ENCODE data around the gene RTBDN. TPM values are rescaled to one million over a fixed set of nuclear protein-coding genes. Genes with fewer than 3 reads are reported as not detected.

RTBDN gene
- total RNA-seq, 1 donor, result not detected

DNA sequence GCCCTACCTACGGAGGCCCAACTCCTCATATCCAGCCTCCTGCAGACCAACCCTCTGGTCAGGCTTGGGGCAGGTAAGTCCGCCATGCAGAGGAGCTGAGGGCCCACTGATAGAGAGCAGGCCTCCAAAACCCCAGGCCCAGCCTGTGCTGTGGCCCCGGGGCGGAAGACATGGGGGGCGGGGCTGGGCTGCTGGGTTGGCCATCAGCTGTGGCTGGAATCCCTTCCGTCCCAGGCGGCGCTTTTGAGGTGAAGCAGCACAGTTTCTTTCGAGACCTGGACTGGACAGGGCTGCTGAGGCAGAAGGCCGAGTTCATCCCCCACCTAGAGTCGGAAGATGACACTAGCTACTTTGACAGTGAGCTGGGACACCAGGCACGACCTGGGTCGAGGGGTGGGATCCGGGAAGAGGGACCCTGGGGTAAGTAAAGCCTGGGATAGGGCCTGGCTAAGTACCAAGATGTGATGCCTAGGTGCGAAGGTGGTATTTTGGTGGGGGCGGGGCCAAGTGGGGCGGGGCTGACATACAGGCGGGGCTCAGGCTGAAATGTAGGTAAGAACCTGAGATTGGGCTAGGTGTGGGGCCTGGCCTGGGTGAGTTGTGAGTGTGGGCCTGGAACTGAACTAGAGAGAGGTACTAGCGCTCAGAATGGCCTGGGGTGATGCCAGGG, 31.5 kb upstream of the RTBDN start:
- TF ChIP-seq, protein P1, sequence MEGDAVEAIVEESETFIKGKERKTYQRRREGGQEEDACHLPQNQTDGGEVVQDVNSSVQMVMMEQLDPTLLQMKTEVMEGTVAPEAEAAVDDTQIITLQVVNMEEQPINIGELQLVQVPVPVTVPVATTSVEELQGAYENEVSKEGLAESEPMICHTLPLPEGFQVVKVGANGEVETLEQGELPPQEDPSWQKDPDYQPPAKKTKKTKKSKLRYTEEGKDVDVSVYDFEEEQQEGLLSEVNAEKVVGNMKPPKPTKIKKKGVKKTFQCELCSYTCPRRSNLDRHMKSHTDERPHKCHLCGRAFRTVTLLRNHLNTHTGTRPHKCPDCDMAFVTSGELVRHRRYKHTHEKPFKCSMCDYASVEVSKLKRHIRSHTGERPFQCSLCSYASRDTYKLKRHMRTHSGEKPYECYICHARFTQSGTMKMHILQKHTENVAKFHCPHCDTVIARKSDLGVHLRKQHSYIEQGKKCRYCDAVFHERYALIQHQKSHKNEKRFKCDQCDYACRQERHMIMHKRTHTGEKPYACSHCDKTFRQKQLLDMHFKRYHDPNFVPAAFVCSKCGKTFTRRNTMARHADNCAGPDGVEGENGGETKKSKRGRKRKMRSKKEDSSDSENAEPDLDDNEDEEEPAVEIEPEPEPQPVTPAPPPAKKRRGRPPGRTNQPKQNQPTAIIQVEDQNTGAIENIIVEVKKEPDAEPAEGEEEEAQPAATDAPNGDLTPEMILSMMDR (IDR thresholded peaks at IDR 0.05; ENCODE audit: insufficient read depth, low read length), result no peak
- no peak overlapping the region for H3K4me3 ChIP-seq (ENCODE audit: low read depth, low read length)
- no peak for DNase-seq (ENCODE audit: low read depth)

DNA sequence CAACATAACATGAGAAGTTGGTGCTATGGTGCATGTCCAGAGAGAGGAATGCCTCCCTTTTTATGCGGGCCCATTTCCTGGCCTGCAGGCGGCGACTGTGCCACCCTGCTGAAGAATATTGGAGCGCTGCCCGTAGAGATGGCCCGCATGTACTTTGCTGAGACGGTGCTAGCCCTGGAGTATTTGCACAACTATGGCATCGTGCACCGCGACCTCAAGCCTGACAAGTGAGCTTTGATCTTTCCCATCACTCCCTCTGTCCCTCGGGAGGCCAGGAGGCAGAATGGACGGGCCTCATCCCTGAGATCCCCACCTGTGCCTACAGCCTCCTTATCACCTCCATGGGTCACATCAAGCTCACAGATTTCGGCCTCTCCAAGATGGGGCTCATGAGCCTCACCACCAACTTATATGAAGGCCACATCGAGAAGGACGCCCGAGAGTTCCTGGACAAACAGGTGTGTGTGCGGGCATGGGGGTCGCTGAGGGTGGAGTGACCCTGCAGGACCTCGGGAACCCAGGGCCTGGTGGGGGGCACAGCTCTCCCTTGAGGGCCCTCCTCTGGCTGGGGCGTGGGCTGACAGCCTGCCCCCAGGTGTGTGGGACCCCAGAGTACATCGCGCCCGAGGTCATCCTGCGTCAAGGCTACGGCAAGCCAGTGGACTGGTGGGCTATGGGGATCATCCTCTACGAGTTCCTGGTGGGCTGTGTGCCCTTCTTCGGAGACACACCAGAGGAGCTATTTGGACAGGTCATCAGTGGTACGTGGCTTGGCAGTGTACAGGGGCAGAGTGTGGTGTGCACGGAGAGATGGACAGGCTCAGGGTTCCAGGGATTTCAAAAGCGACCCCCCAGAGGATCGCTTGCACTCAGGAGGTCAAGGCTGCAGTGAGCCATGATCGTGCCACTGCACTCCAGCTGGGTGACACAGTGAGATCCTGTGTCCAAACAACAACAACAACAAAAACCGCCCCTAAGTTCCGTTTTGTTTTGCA, 30.6 kb upstream of the RTBDN start:
- DNase-seq (ENCODE audit: low read depth), result no peak
- no peak overlapping the region for H3K4me3 ChIP-seq (ENCODE audit: low read depth, low read length)
- TF ChIP-seq, protein P1 (IDR thresholded peaks at IDR 0.05; ENCODE audit: insufficient read depth, low read length), result no peak

GRCh38 chr19:12864143-12864542, 29.8 kb upstream of the RTBDN start:
- no peak overlapping the region for H3K4me3 ChIP-seq (ENCODE audit: low read depth, low read length)
- no peak for DNase-seq (ENCODE audit: low read depth)
- TF ChIP-seq, protein P1 (IDR thresholded peaks at IDR 0.05; ENCODE audit: insufficient read depth, low read length), result no peak

GRCh38 chr19:12859546-12859945, 25.2 kb upstream of the RTBDN start:
- TF ChIP-seq, protein P1 (IDR thresholded peaks at IDR 0.05; ENCODE audit: insufficient read depth, low read length), result no peak
- no peak overlapping the region for H3K4me3 ChIP-seq (ENCODE audit: low read depth, low read length)
- DNase-seq (ENCODE audit: low read depth), result no peak

GRCh38 chr19:12858041-12858928, 23.9 kb upstream of the RTBDN start:
- H3K4me3 ChIP-seq (ENCODE audit: low read depth, low read length), result no peak overlapping the region
- no peak for DNase-seq (ENCODE audit: low read depth)
- TF ChIP-seq, protein P1 (IDR thresholded peaks at IDR 0.05; ENCODE audit: insufficient read depth, low read length), result no peak

- no peak for DNase-seq (ENCODE audit: low read depth)
- no peak overlapping the region for H3K4me3 ChIP-seq (ENCODE audit: low read depth, low read length)
- TF ChIP-seq, protein P1 (IDR thresholded peaks at IDR 0.05; ENCODE audit: insufficient read depth, low read length), result no peak
These were observed 22.3 kb upstream of the RTBDN start for GRCh38 chr19:12856653-12857052.

Data from fibroblast of the aortic adventitia (primary cell).